Iris pigment epithelial cell (primary cell): ENCODE measurements around the gene SHTN1.

Experiments
- DNase-seq: peaks from one replicate; pipeline ENCODE4 v3.0.0-alpha.2; 2011; ENCODE audit warnings: low read depth

SHTN1 gene

DNA sequence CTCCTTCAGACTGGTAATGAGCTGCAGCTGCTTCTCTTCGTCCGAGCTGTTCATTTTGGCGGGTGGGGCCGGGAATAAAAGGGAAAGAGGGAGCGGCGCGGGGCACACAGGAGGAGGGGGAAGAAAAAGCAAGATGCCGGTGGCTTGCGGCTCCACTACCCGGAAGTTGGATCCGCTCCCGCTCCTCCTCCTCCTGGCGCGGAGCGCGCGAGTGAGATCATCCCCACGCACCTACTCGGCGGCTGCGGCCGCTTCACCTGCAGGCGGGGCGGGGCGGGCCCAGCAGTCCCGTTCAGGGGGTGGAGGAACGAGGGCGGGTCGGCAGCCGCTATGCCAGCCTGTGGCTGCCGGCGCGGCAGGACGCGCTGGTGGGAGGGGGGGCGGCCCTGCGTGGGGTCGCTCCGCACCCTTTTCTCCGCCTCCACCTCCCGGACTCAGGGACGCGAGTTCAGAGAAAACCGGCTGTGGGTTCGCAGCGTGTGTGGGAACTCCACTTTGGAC is at the start of gene SHTN1:
Gene SHTN1 (minus strand): TSS at position 162 of the 501 bp plus-strand sequence. CDS start 108 bp downstream, at position 54.
- DNase-seq = peak; percentile 62

DNA sequence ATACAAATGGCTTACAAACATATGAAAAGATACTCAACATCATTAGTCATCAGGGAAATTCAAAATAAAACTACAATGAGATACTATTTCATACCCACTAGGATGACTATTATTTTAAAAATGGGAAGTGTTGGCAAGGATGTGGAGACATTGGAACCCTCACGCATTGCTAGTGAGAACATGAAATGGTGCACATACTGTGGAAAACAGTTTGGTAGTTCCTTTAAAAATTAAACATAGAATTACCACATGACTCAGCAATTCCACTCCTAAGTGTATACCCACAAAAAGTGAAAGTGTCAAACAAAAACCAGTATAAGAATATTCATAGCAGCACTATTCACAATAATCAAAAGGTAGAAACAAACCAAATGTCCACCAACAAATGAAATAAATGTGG is 48.5 kb upstream of the SHTN1 start:
- no peak for DNase-seq

DNA sequence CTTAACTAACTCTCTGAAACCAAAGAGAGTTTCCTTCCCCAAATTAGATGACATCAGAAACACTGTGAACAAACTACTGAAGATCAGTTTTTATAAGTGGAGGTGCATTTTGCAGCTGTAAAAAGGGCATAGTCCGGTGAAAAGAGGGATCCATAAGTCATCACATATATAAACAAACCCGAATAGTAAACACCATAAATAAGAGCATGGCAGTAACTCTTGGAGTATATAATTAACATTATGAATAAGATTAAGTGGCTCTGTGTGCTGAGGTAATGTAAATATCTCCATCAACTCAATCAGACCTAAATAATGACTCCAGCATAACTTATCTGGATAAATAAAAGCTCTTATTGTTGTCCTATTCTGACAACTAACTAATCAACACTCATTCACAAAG is 43.0 kb upstream of the SHTN1 start:
- no peak for DNase-seq

DNA sequence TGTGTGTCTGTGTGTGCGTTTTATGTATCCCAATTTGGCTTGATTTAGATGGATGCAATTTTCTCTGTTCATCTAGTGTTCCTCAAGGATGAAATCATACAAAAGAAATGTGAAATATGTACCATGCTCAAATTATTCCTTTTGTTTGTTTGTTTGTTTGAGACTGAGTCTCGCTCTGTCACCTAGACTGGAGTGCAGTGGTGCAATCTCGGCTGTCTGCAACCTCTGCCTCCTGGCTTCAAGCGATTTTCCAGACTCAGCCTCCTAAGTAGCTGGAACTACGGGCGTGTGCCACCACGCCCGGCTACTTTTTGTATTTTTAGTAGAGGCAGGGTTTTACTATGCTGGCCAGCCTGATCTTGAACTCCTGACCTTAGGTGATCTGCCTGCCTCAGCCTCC is 11.3 kb upstream of the SHTN1 start:
- no peak for DNase-seq

DNA sequence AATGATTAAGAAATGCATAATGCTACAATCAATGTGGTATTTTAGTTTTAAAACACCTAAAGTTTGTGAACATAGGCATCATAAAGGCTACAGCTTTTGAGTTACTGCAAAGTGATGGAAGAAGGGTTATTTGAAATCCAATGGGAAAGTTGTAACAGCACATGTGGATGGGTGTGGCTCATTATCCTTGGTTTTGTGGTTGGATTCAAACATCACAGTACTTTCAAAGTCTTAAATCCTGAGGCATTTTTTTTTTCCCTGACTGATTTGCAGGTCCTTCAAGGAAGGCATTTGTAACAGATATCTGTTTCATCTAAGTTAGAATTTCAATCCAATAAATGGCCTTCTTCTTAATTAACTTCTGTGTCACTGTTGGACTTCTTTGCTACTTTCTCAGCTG is 9.8 kb upstream of the SHTN1 start:
- DNase-seq = no peak

DNA sequence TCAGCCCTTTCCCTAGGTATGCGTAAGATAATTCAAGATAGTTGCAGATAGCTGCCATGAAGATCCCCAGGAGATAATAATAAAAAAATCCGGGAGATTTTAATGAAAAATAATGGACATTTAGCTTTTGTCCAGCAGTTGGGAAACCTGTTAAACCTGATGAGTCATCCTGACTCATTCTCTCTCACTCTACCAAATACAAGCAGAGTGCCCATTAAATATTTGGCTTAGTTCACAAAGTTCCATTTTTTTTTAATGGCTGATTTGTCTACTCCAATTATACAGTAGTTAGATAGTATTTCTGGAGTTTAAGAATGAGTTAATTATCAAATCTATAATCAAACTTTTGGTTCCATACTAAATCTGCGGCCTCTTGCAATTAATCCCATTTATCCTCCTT is 2.1 kb upstream of the SHTN1 start:
- peak; percentile 70 for DNase-seq

GRCh38 chr10:117005527-117006055 is 604 bp upstream of the SHTN1 start:
- DNase-seq = no peak

DNA sequence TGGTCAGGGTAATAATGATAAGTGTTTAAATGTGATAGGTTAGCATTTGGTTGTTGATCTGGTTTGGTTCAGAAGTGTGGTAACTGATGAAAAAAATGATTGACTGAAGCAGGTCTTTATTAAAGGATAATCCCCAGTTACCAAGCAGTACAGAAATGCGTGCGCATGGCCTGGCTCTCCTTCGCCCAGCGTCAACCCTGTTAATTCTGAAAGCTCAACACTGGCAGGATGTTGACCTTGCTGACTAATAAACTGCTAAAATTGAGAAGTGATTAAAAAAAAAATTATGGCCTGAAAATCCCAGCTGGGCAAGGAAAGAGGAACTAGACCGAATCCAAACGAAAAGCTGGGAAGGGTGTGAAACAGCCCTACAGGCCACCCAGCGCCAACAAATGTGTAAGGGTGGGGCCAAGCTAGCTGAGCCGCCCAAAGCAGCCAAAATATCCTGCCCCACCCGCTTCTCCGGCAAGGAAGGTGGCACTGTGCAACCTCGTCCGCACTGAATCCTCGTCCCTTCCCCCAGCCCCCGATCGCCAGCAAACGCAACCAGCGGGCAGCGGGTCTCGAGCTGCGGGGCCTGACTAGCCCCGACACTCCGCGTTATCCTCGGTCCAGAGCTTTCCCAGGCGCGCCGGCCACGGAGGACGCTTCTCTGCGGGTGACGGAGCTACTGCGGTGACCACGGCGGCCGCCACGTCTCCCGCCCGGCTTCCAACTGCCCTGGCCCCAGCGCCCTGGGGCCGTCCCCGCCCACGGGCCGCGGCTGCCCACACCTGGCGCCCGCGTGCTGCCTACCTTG is 561 bp downstream of the SHTN1 start:
- peak; percentile 23 for DNase-seq

- DNase-seq = no peak
These were observed 1.7 kb downstream of the SHTN1 start for GRCh38 chr10:117003336-117003735.

DNA sequence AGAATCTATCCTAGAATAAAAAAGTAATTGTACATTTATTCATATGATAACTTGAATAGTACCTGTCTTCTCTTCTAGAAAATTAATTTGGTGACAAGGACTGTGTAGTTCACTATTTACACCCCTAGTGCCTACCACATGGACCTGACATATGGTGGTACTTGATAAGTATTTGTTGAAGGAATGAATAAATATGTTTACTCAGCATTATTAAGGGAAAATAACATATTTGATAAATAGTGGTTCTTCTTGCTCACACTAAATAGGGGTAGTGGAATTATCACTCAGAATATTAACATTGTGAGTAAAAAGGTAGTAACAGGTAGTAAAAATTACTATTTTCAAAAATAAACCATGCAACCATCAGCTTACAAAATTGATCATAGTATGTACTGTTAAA is 2.8 kb downstream of the SHTN1 start:
- DNase-seq = no peak

GRCh38 chr10:117001144-117001543 is 3.8 kb downstream of the SHTN1 start:
- DNase-seq = peak; percentile 16

DNA sequence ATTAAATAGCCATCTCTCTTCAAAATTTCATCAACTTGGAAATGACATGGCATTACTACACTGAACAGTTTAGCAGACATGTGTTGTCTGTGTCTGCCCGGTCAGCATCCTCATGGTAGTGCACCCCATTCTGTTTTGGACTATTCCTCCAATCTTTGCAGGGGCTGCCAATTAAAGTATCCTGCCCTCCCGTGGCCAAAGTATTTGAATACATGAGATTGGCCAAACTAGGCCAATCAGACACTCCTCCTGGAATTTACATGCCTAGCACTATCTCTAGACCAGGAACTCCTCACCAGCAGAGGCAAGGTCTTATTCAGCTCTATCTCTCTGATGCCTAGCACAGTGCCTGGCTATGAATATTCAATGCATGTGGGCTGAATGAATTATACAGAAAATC is 4.4 kb downstream of the SHTN1 start:
- DNase-seq = no peak

DNA sequence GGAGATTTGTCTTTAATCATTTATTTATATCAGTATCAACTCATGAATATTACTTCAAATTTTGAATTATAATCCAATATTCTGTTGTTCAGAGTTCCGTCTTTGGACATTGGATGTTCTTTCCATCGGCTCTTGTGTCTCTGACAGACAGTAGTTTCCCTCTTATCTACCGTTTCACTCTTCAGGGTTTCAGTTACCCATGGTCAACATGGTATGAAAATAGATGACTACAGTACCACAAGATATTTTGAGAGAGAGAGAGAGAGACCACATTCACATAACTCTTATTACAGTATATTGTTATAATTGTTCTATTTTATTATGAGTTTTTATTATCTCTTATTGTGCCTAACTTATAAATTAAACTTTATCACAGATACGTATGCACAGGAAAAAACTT is 6.8 kb downstream of the SHTN1 start:
- DNase-seq = no peak

- no peak for DNase-seq
These were observed 8.0 kb downstream of the SHTN1 start for GRCh38 chr10:116997015-116997414.

- no peak for DNase-seq
These were observed 9.3 kb downstream of the SHTN1 start for GRCh38 chr10:116995648-116996047.

DNA sequence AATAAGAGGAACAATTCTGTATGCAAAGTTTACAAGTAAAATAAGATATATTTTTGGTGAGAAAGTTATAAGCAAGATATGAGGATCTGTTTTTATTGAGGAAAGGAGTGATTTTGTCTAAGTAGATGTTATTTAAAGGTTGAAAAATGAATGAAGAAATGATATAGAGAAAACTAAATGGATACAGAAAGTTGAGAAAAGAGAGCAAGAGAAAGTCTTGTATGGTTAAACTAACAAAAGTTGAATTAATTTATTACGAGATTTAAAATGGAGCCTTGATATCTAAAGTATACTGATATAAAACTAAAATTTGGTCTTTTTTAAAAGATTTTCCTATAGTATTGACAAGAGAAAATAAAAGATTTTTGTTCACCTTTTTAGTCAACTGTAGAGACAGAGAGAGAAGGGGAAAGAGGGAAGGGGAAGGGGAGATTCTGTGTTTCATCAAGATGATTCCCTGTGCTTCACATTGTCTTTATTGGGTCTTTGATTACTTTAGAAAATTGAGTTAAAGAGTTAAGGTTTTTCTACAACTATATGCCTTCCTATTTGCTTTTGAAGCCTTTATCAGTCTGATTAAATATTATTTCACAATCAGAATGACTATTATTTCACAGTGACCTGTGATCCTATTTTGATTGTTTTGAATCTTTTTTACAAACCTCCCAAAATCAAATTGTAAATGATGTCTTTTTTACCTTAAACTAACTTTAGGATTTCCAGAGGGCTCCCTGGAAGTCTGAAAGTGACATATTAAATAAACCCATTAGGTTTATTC is 10.7 kb downstream of the SHTN1 start:
- no peak for DNase-seq

DNA sequence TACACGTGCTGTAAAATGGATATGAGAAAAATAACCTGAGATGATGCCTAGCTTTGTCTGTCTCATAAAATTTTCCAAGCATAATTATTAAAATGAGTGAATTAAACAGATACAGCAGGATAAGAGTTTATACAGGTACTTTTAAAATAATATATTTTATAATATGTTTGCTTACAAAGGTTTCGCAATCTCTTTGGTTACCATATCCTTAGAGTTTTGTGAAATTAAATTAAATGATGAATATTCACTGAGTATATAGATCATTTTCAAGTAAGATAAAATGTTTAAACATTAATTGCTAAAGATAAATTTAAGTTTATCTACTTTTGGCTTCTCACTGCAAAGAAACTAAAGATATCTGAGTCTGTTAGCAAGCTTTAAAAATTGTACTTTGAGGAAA is 11.4 kb downstream of the SHTN1 start:
- no peak for DNase-seq

- DNase-seq = no peak
These were observed 12.8 kb downstream of the SHTN1 start for GRCh38 chr10:116992183-116992582.

GRCh38 chr10:116990276-116990800 is 14.6 kb downstream of the SHTN1 start:
- no peak for DNase-seq

DNA sequence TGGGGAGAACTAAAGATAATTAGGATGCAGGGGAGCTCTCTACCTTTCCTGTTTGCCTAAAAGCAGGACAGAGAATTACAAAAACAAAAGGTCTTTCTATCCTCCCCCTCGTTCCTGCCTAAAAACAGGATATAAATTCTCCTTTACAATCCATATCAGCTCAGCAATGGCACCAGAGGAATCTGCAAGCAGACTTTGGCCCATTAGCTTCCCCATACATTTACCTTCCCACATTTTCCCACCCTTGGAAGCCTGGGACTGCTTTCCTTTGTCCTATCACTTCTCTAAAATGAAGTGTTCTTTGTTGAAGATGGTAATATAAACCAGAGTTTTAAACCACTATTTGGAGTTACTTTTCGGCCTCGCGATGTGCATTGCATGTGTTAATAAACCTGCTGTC is 15.5 kb downstream of the SHTN1 start:
- no peak for DNase-seq

GRCh38 chr10:116988311-116988710 is 16.7 kb downstream of the SHTN1 start:
- DNase-seq = no peak

DNA sequence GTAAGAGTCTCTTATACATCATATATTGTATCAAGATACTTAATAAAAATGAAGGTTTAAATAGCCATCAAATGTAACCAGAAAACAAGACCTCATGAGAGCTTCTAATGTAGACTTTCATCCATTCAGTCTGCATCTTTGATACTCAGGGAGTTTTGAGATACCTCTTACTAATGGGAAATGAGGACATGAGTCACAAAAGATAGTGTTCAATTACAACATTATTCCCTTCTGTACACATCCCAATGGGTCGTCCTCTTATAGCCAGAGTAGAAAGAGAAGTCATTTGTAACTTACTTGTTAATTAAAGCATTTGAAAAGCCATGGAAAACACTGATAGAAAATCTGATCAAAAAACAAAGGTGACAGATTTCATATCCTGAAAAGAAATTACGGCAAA is 19.4 kb downstream of the SHTN1 start:
- DNase-seq = peak; percentile 44
